Measurements from ENCODE around the gene CD163L1. TPM values are rescaled to one million over a fixed set of nuclear protein-coding genes. Genes with fewer than 3 reads are reported as not detected.
A peak's percentile ranks its signal among the peaks of the same experiment; 100 is the strongest.

CD163L1 gene
- total RNA-seq, 2 donors from 2014 or later = 0.42 to 0.99 TPM

- Histone ChIP-seq H3K9ac (ENCODE audit: extremely low read depth, low read length, poor library complexity, severe bottlenecking) (no peak overlapping the region), H3K27ac (ENCODE audit: low read depth, low read length) (no peak overlapping the region), H3K9me3 (ENCODE audit: control insufficient read depth, low read length) (peaks cover 9% of the 10 kb centered on the region), H3K4me3 (ENCODE audit: low read length) (no peak overlapping the region), H3K4me1 (ENCODE audit: control insufficient read depth, insufficient read depth, low read length) (no peaks in the 10 kb centered on the region), H3K27me3 (ENCODE audit: control insufficient read depth, insufficient read depth, low read length, poor library complexity, severe bottlenecking) (no peaks in the 10 kb centered on the region), H3K36me3 (ENCODE audit: control insufficient read depth, insufficient read depth, low read length) (no peaks in the 10 kb centered on the region)
- no CpG with 5 or more reads among the region's 1 CpG for WGBS, 2 experiments (ENCODE audit: insufficient coverage in 1 of 2, insufficient read length in 1 of 2)
- Mint-ChIP-seq H3K36me3 (ENCODE audit: low read depth) (no peaks in the 10 kb centered on the region), H3K27me3 (ENCODE audit: insufficient read depth) (peaks cover 1% of the 10 kb centered on the region), H3K27ac (no peak overlapping the region), H3K4me1 (no peaks in the 10 kb centered on the region), H3K9me3 (peaks cover 12% of the 10 kb centered on the region), H3K4me3 (no peak overlapping the region)
- no peak for TF ChIP-seq CTCF (conservative IDR thresholded peaks at IDR 0.05)
- DNase-seq = no peak
These were observed 67.8 kb downstream of the CD163L1 start for GRCh38 chr12:7376196-7376595.

DNA sequence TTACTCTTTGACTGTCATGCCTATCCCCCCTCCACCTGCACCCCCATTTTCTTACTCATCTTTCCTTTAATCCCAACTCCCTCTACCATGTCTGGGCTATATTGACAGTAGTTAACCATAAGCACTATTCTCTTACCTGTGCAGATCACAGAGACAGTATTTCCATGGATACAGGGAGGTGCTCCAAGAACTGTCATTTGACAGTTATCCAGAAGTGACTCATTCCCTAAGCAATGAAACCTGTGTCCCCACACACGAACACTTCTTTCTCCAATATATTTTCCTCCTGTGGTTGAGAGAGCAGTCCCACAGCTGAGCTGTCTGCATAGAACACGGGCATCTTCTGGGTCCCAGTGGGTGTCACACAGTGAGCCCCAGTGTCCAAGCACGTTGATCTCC is 68.8 kb downstream of the CD163L1 start:
- Mint-ChIP-seq H3K36me3 (ENCODE audit: low read depth) (no peaks in the 10 kb centered on the region), H3K4me3 (no peak overlapping the region), H3K27ac (no peak overlapping the region), H3K9me3 (peaks cover 17% of the 10 kb centered on the region), H3K27me3 (ENCODE audit: insufficient read depth) (peaks cover 1% of the 10 kb centered on the region), H3K4me1 (no peaks in the 10 kb centered on the region)
- no peaks in the 10 kb centered on the region for H3K36me3 ChIP-seq (ENCODE audit: control insufficient read depth, insufficient read depth, low read length)
- H3K27ac ChIP-seq (ENCODE audit: low read depth, low read length) = no peak overlapping the region
- TF ChIP-seq CTCF (conservative IDR thresholded peaks at IDR 0.05) = no peak
- DNase-seq = no peak
- peaks cover 13% of the 10 kb centered on the region for H3K9me3 ChIP-seq (ENCODE audit: control insufficient read depth, low read length)
- no peak overlapping the region for H3K9ac ChIP-seq (ENCODE audit: extremely low read depth, low read length, poor library complexity, severe bottlenecking)
- no peaks in the 10 kb centered on the region for H3K27me3 ChIP-seq (ENCODE audit: control insufficient read depth, insufficient read depth, low read length, poor library complexity, severe bottlenecking)
- H3K4me1 ChIP-seq (ENCODE audit: control insufficient read depth, insufficient read depth, low read length) = no peaks in the 10 kb centered on the region
- no peak overlapping the region for H3K4me3 ChIP-seq (ENCODE audit: low read length)
- WGBS, 2 experiments (ENCODE audit: insufficient coverage in 1 of 2, insufficient read length in 1 of 2) = 82 to 95% methylated on average over 3 of the region's 3 CpGs

DNA sequence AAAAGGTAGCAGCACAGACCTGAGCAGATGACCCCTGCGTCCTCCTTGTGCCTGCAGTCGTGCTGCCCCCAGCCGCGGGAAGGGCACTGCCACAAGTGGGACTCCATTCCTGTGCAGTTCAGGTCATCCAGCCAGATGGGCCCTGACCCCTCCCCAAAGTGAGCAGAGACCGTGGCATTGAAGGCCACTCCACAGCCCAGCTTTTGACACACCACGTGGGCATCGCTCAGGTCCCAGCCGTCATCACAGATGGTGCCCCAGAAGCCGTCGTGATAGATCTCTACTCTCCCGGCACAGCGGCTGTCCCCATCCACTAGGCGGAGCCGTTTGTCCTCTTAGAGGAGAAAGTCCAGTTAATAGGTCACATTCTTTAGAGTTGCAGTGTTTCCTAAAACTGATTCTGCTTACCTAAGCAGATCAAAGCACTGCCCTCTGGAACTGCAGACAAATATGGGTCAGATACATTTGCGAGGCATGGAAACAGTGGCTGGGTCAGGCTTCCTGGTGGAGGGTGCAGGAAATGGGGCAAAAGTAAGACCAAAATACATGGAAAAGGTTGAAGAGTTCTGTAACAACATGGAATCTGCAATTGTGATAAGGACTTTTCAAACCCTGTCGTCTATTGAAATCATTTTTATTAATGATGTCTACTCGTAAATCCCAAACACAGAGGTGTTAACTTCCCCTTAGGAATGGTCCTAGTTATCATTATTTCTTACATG is 69.4 kb downstream of the CD163L1 start:
- Mint-ChIP-seq H3K27me3 (ENCODE audit: insufficient read depth) (peaks cover 1% of the 10 kb centered on the region), H3K4me3 (no peak overlapping the region), H3K4me1 (no peaks in the 10 kb centered on the region), H3K9me3 (peaks cover 12% of the 10 kb centered on the region), H3K36me3 (ENCODE audit: low read depth) (no peaks in the 10 kb centered on the region), H3K27ac (no peak overlapping the region)
- Histone ChIP-seq H3K9ac (ENCODE audit: extremely low read depth, low read length, poor library complexity, severe bottlenecking) (no peak overlapping the region), H3K36me3 (ENCODE audit: control insufficient read depth, insufficient read depth, low read length) (no peaks in the 10 kb centered on the region), H3K4me3 (ENCODE audit: low read length) (no peak overlapping the region), H3K4me1 (ENCODE audit: control insufficient read depth, insufficient read depth, low read length) (no peaks in the 10 kb centered on the region), H3K27me3 (ENCODE audit: control insufficient read depth, insufficient read depth, low read length, poor library complexity, severe bottlenecking) (no peaks in the 10 kb centered on the region), H3K9me3 (ENCODE audit: control insufficient read depth, low read length) (peaks cover 16% of the 10 kb centered on the region), H3K27ac (ENCODE audit: low read depth, low read length) (no peak overlapping the region)
- DNase-seq = peak; percentile 92
- TF ChIP-seq CTCF (conservative IDR thresholded peaks at IDR 0.05) = peak; percentile 95
- WGBS, 2 experiments (ENCODE audit: insufficient coverage in 1 of 2, insufficient read length in 1 of 2) = 74 to 76% methylated on average over 16 to 17 of the region's 17 CpGs

Measured in endodermal cell (in vitro differentiated cells).